ENCODE results near the gene SNX2. TPM values are rescaled to one million over a fixed set of nuclear protein-coding genes. Genes with fewer than 3 reads are reported as not detected.

SNX2 gene
- total RNA-seq, 1 experiment from 2014 or later, result 75.1 TPM

DNA sequence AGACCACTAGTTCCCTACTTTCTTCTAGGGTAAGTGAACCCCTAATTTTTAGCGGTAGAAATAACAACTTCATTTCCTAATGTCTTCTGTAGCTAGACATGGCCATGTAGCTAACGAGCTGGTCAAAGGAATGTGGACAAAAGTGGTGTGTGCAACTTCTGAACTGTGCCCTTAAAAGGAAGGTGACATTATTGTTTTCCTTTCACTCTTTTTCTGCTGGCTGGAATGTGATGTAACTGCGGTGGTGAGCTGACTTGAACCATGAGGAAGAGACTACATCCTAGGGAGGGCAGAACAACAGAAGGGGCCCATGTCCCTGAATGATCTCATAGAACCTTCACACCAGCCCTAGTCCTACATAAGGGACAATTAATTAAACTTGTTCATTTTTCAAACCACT lies 1.3 kb upstream of the SNX2 start:
- DNase-seq (ENCODE audit: low spot score), result peak; percentile 36

DNA sequence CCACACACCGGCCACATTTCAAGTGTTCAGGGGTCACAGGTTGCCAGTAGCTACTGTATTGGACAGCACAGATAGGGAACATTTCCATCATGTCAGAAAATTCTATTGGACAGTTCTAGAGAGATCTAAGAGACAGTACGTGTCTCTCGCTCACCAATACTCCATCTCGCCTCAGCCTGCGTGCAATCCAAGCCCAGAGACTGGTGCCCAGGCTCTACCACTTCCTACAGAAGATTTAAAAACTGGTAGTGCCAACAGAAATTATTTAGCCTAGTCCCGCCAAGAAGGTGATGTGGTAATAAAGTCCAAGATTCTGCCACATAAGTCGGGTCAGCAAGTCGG lies 390 bp upstream of the SNX2 start:
- no peak for DNase-seq (ENCODE audit: low spot score)

- no peak for DNase-seq (ENCODE audit: low spot score)
Observed at GRCh38 chr5:122775550-122776542, 966 bp downstream of the SNX2 start.

DNA sequence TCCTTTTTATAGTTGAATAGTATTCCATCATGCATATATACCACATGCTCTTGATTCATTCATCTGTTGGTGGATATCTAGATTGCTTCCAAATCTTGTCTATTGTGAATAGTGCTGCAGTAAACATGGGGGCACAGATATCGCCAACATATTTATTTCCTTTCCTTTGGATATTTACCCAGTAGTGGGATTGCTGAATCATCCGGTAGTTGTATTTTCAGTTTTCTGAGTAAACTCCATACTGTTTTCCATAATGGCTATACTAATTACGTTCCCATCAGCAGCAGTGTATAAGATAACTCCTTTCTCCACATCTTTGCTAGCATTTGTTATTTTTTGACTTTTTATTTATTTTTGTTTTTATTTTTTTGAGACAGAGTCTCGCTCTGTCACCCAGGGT lies 3.3 kb downstream of the SNX2 start:
- no peak for DNase-seq (ENCODE audit: low spot score)

DNA sequence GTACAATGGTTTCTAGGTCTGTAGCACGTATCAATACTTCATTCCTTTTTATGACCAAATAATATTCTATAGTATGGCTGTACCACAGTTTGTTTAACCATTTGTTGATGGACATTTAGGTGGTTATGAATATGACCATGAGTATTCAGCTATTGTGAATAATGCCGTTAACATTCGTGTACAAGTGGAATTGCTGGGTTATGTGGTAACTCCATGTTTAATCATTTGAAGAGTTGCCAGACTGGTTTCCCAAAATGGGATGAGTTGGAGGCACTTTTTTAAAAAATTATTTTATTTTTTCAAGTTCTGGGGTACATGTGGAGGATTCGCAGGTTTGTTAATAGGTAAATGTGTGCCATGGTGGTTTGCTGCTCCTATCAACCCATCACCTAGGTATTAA lies 4.6 kb downstream of the SNX2 start:
- no peak for DNase-seq (ENCODE audit: low spot score)

DNA sequence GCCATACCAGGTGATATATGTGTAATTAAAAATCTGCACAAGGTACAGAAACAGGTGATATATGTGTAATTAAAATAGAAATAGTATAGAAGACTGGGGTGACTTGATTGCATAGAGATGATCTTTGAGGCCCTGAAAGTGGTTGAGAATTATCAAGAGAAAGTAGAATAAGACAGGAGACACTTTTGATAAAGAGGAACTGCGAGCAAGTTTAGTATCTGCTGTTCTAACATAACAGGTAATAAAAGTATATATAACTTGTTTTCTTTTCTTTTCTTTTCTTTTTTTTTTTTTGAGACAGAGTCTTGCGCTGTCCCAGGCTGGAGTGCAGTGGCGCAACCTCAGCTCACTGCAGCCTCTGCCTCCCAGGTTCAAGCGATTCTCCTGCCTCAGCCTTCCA lies 5.4 kb downstream of the SNX2 start:
- no peak for DNase-seq (ENCODE audit: low spot score)

DNA sequence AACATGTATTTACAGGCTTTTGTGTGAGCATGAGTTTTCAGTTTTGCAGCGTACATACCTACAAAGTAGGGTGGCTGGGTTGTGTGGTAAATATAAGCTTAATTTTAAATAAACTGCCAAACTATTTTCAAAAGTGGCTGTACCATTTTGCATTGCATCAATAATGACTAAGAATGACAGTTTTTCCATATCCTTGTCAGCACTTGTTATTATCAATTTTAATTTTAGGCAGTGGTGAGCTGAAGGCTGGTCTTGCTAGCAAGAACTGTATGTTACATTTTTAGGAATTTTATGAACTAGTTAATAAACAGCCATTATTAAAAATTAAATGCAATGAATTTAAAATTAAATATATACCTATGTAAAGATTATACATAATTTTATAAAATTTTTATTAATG lies 6.6 kb downstream of the SNX2 start:
- DNase-seq (ENCODE audit: low spot score), result no peak

DNA sequence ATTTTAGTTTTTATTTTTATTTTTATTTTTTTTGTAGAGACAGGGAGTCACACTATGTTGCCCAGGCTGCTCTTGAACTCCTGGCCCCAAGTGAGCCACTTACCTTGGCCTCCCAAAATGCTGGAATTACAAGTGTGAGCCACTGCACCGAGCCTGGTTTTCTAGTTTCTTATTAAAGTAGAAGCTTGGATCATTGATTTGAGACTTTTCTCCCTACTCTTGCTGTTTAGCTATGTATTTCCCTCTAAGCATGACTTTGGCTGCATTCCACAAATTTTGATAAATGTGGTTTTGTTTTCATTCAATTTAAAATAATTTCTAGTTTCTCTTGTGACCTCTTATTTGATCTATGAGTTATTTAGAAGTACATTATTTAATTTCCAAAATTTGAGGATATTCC lies 10.4 kb downstream of the SNX2 start:
- DNase-seq (ENCODE audit: low spot score), result no peak

- no peak for DNase-seq (ENCODE audit: low spot score)
Observed at GRCh38 chr5:122788371-122788770, 13.5 kb downstream of the SNX2 start.

DNA sequence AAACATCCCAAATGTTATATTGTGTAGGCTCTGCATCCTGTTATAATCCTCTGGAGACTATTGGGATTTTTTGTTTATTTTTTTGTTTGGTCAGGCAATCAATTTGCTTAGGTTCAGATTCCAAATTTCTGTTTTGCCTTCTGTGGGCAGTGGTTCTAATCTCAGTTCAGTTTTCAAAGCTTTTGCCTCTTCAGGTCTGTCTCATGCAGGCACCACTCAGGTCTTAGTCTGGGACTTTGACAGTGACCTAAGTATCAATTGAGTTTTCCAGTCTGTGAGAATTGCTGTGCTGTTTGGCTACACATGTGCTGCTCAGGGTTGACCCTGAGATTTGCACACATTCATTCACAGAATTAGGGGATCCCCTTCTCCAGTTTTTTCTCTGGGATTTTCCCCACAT lies 14.1 kb downstream of the SNX2 start:
- DNase-seq (ENCODE audit: low spot score), result no peak

DNA sequence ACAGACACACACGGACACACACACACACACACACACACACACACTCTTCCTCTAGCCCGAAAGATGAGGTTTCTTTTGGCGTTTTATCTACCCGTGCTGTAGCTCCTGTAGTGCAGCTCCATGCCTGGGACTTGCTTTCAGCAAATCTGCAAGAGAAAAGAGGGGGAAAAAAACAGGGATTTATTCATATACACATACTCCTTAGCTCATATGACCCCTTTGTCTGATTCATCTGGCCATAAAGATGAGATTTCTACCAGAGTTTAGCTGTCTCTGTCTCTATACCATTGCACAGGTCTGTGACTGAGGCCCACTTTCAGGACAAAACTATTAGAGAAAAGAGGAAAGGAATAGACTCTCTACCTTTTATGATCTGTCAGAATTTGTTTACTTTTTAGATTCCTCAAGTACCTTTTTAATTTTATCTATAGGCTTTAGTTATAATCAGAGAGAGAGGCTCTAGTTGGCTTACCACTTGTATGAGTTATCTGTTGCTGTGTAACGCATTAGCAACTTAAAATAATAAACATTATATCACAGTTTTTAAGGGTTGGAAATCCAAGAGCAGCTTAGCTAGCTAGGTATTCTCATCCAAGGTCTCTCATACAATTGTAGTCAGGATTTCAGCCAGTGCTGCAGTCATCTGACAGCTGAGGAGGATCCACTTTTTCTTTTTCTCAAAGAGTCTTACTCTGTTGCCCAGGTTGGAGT lies 14.7 kb downstream of the SNX2 start:
- DNase-seq (ENCODE audit: low spot score), result no peak

- DNase-seq (ENCODE audit: low spot score), result no peak
Observed at GRCh38 chr5:122790354-122791103, 15.6 kb downstream of the SNX2 start.

DNA sequence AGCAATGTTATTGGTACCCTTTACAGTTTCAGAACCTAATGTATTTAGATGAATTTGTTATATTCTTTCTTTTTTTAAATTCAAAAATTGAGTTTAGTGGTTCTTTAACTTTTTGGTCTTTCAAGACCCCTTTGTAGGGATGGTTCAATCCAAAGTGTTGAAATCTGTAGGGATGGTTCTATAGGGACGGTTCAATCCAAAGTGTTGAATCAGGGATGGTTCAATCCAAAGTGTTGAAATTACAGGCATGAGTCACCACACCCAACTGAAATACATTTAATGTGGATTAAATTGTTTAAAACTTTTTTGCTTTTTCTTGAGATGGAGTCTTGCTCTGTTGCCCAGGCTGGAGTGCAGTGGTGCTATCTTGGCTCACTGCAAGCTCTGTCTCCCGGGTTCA lies 30.6 kb downstream of the SNX2 start:
- no peak for DNase-seq (ENCODE audit: low spot score)

DNA sequence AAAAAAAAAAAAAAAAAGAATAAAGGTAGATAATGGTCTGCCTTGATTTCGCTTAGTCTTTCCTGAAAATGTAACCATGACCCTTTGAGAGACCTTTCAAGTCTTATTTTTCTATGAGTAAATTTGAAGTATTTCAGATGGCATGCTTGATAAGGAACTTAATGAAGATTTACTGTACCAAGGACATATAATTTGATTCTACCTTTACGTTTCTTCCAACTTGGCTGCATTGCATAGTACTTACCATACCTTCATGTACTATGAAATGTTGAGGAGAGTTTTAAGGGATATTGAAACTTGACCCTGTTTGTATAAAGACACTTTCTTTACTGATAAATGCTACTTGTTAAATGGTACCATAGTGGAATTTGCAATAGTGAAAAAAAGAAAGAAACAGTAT lies 35.5 kb downstream of the SNX2 start:
- no peak for DNase-seq (ENCODE audit: low spot score)

DNA sequence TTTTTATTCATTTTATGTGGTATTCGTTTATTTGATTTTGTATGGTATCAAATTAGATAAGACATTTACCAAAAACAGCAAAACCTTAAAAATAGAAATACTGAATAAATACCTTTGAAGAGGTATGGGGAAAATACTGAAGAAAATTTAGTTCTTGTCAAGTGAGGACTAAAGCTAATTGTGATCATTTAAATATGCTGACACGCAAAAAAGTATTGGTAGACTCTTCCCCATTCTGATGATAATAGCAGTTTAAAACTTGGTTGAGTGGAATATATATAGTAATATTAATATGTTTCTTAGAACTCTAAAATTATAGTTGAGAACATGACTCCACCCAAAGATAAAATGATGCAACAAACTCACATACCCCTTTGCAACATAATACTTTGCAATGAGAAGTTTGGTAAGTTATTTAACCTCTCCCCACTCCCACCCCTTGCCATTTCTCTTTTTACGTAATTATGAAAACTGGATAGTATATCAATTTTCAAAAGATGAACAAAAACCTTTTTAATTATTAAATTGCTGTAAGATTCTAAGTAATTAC lies 40.4 kb downstream of the SNX2 start:
- DNase-seq (ENCODE audit: low spot score), result no peak

DNA sequence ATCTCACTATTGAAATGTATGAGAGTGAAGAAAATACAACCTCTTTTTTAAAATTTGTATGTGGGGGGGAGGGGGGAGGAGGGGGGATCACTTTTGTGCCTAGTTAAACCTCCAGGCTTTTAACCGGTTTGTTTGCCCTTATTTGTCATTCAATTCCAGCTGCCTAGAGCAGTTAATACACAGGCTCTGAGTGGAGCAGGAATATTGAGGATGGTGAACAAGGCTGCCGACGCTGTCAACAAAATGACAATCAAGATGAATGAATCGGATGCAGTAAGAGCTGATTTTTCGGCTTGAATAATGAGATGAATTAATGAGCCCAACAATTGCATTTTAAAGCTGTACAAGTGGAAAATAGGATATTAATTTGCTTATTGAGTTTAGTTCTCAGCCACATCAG lies 41.9 kb downstream of the SNX2 start:
- DNase-seq (ENCODE audit: low spot score), result no peak

GRCh38 chr5:122831984-122832383 lies 57.1 kb downstream of the SNX2 start:
- no peak for DNase-seq (ENCODE audit: low spot score)

GRCh38 chr5:122835681-122836080 lies 60.8 kb downstream of the SNX2 start:
- no peak for DNase-seq (ENCODE audit: low spot score)

DNA sequence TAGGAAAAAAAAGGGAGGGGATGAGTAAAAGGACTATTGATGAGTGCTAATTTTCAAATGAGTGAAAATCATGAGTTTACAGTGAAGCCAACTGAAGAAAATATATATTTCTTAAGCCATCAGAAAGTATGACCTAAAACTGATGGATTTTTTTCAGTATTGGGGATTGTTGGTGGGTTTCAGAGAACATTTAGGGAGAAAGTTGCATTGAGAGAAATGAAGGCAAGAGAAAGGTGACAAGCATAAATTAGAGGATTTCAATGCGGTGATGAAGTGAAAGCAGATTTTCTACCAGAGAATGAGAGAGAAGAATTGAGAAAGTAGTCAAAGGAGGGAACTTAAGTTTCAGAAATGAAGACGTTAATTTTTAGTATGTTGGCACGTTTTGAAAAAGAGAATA lies 62.1 kb downstream of the SNX2 start:
- DNase-seq (ENCODE audit: low spot score), result no peak

- DNase-seq (ENCODE audit: low spot score), result no peak
Observed at GRCh38 chr5:122839731-122840130, 64.9 kb downstream of the SNX2 start.

- DNase-seq (ENCODE audit: low spot score), result no peak
Observed at GRCh38 chr5:122842016-122842580, 67.2 kb downstream of the SNX2 start.
